K562 treated with DMSO at 1 percent for 4 hours (cell line): ENCODE results near the gene RPSA. TPM values are rescaled to one million over a fixed set of nuclear protein-coding genes. Genes with fewer than 3 reads are reported as not detected.

ENCODE experiments used
- total RNA-seq: library from RNA; unstranded; fragments of 300-600 nt; gene quantifications from 2 replicates; pipeline ENCODE4 v1.2.3, GENCODE V29; 2022; ENCODE audit not compliant: insufficient read depth

The RPSA gene
- 3,948 and 4,306 TPM in 2 replicates for total RNA-seq

GRCh38 chr3:39406368-39407258 lies at the start of gene RPSA:
RPSA (plus strand) TSS chr3:39406720; CDS start chr3:39407654, 934 bp downstream.

GRCh38 chr3:39383045-39383880 lies 23.3 kb upstream of the RPSA start, which contains the start of gene SLC25A38:
SLC25A38 (plus strand) TSS chr3:39383370; CDS start chr3:39383725, 355 bp downstream.

Other genes starting within 250 kb of the RPSA start
- gene XIRP1, start 214.1 kb upstream of the RPSA start, total RNA-seq, result not detected in 2 replicates
- gene CX3CR1, start 126.7 kb upstream of the RPSA start, total RNA-seq, result 0.24 TPM in 1 of 2 replicates, not detected in the other
- not detected in 2 replicates for gene CCR8, start 77.0 kb upstream of the RPSA start, total RNA-seq
- 34.3 and 47.4 TPM in 2 replicates for gene SLC25A38, start 23.4 kb upstream of the RPSA start, total RNA-seq
- not detected in 2 replicates for gene MOBP, start 61.0 kb downstream of the RPSA start, total RNA-seq